ENCODE measurements around the gene HELZ.

The HELZ gene

DNA sequence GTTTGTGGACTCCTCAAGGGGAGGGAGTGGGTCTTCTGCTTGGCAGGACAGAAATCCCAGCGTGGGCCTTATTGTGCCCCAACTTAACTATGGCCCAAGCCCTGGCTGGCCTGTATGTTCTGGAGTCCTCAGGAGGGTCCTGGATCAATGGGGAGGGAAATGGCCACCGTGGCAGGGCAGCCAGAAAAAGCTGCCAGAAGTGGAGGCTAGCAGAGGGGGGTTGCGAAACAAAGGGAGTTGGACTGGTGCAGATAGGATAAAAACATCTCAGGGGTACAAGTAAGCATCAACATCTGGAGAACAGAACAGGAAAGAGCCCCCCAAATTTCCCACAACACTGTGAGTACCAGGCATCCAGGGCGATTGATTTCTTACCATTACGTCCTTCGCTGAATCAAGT lies 204.3 kb downstream of the HELZ start:
- peaks cover 49 to 62% of the 10 kb centered on the region in 2 experiments for H3K27me3 ChIP-seq (ENCODE audit: control insufficient read depth in 1 of 2, insufficient read depth in 1 of 2, low read length in 2 of 2)
- H2AK5ac ChIP-seq (ENCODE audit: low read length, severe bottlenecking) = no peak overlapping the region
- H4K8ac ChIP-seq (ENCODE audit: low read length) = no peak overlapping the region
- H3K36me3 ChIP-seq (ENCODE audit: control insufficient read depth in 1 of 2, insufficient read depth in 2 of 2, low read depth in 1 of 2, low read length in 2 of 2) = no peaks in the 10 kb centered on the region
- H3K9ac ChIP-seq (ENCODE audit: low read length) = no peak overlapping the region
- H3K14ac ChIP-seq (ENCODE audit: low read length in 2 of 2) = no peak overlapping the region
- no peak overlapping the region for H3K4me2 ChIP-seq (ENCODE audit: low read length, poor library complexity, severe bottlenecking)
- no peak for DNase-seq
- no peak overlapping the region for H2BK12ac ChIP-seq (ENCODE audit: low read length in 2 of 2)
- no peaks in the 10 kb centered on the region for H3K4me1 ChIP-seq (ENCODE audit: control insufficient read depth, insufficient read depth, low read depth, low read length)
- no peak overlapping the region for H2BK120ac ChIP-seq (ENCODE audit: low read depth, low read length)
- H3K18ac ChIP-seq (ENCODE audit: low read depth in 1 of 2, low read length in 2 of 2) = no peak overlapping the region
- H3K27ac ChIP-seq (ENCODE audit: low read length, poor library complexity, severe bottlenecking) = no peak overlapping the region
- H2AFZ ChIP-seq (ENCODE audit: low read depth, low read length) = no peak overlapping the region
- no peak overlapping the region for H3K4ac ChIP-seq (ENCODE audit: low read depth in 1 of 2, low read length in 2 of 2)
- no peak overlapping the region for H2BK5ac ChIP-seq (ENCODE audit: low read depth, low read length, poor library complexity, severe bottlenecking)
- H3K4me3 ChIP-seq (ENCODE audit: insufficient read depth in 1 of 2, low read depth in 1 of 2, low read length in 2 of 2) = no peak overlapping the region
- WGBS = 86% methylated on average over 6 of the region's 6 CpGs
- peaks cover 2% of the 10 kb centered on the region for H3K9me3 ChIP-seq (ENCODE audit: control insufficient read depth, low read length)
- no peak overlapping the region for H2BK15ac ChIP-seq (ENCODE audit: low read depth, poor library complexity, severe bottlenecking)
- no peak overlapping the region for H4K91ac ChIP-seq (ENCODE audit: low read length)
- no peaks in the 10 kb centered on the region for H3K79me1 ChIP-seq (replicated peaks; ENCODE audit: low read length, poor library complexity, severe bottlenecking)
- H3K23ac ChIP-seq (ENCODE audit: low read length in 2 of 2) = no peak overlapping the region

DNA sequence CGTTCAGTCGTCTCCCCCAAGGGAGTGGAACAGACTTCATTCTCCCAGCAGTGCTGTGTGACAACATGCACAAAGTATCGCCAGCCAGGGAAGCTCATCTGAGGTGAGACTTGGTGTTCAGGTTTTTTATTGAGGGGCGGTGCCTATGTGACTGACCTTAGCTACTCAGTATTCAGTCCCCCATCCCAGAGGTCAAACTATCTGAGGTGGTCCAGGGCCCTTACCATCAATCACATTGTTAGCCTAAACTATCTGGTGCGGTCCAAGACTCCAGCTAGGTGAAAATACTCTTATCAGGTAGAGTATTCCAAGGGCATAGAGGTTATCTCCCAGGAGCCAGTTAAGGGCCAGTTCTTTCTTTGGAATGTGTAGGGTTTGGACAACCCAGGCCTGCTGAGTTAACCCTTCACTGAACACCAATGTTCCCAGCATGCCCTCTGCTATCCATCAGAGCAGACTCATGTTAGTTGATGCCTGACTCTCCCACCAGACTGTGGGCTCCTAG lies 206.1 kb downstream of the HELZ start:
- H3K36me3 ChIP-seq (ENCODE audit: control insufficient read depth in 1 of 2, insufficient read depth in 2 of 2, low read depth in 1 of 2, low read length in 2 of 2) = no peaks in the 10 kb centered on the region
- H2BK5ac ChIP-seq (ENCODE audit: low read depth, low read length, poor library complexity, severe bottlenecking) = no peak overlapping the region
- no peak overlapping the region for H2AK5ac ChIP-seq (ENCODE audit: low read length, severe bottlenecking)
- H3K4me2 ChIP-seq (ENCODE audit: low read length, poor library complexity, severe bottlenecking) = no peak overlapping the region
- no peak overlapping the region for H3K4me3 ChIP-seq (ENCODE audit: insufficient read depth in 1 of 2, low read depth in 1 of 2, low read length in 2 of 2)
- H3K4me1 ChIP-seq (ENCODE audit: control insufficient read depth, insufficient read depth, low read depth, low read length) = no peaks in the 10 kb centered on the region
- H2BK12ac ChIP-seq (ENCODE audit: low read length in 2 of 2) = no peak overlapping the region
- no peak overlapping the region for H3K14ac ChIP-seq (ENCODE audit: low read length in 2 of 2)
- peaks cover 10% of the 10 kb centered on the region for H3K9me3 ChIP-seq (ENCODE audit: control insufficient read depth, low read length)
- no peak overlapping the region for H4K91ac ChIP-seq (ENCODE audit: low read length)
- no peak overlapping the region for H2BK120ac ChIP-seq (ENCODE audit: low read depth, low read length)
- H3K27me3 ChIP-seq (ENCODE audit: control insufficient read depth in 1 of 2, insufficient read depth in 1 of 2, low read length in 2 of 2) = peaks cover 54 to 64% of the 10 kb centered on the region in 2 experiments
- no peak overlapping the region for H3K18ac ChIP-seq (ENCODE audit: low read depth in 1 of 2, low read length in 2 of 2)
- DNase-seq = no peak
- H3K4ac ChIP-seq (ENCODE audit: low read depth in 1 of 2, low read length in 2 of 2) = no peak overlapping the region
- WGBS = 76% methylated on average over 5 of the region's 5 CpGs
- H4K8ac ChIP-seq (ENCODE audit: low read length) = no peak overlapping the region
- H2AFZ ChIP-seq (ENCODE audit: low read depth, low read length) = no peak overlapping the region
- H3K9ac ChIP-seq (ENCODE audit: low read length) = no peak overlapping the region
- H2BK15ac ChIP-seq (ENCODE audit: low read depth, poor library complexity, severe bottlenecking) = no peak overlapping the region
- no peak overlapping the region for H3K27ac ChIP-seq (ENCODE audit: low read length, poor library complexity, severe bottlenecking)
- H3K23ac ChIP-seq (ENCODE audit: low read length in 2 of 2) = no peak overlapping the region
- no peaks in the 10 kb centered on the region for H3K79me1 ChIP-seq (replicated peaks; ENCODE audit: low read length, poor library complexity, severe bottlenecking)

DNA sequence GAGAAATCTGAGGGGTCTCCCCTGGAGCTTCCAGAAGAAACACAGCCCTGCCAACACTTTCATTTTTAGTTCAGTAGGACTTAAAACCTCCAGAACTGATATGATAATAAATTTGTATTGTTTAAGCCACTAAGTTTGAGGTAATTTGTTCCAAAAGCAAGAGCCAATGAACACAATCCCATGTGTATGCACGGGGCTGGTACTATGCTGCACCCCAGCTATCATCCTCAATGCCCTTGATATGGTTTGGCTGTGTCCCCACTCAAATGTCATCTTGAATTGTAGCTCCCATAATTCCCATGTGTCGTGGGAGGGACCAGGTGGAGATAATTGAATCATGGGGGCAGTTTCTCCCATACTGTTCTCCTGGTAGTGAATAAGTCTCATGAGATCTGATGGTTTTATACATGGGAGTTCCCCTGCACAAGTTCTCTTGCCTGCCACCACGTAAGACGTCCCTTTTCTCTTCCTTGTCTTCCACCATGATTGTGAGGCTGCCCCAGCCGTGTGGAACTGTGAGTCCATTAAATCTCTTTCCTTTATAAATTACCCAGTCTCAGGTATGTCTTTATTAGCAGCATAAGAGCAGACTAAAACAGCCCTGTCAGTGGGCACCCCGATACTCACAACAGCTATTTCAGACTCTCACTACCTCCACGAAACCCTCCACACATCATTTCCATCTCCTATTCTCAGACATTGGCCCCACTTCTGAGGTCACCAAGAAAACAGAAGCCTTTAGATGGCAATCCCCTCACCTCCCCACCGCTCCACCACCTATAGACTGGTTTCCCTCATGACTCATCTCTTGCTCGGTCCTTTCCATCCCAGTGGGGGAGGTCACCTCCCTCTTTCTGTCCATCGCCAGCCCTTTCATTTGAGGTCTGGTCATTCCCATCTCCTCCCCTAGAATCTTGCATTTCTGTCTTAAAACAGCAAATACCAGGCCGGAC lies 209.6 kb downstream of the HELZ start:
- Histone ChIP-seq H2AFZ (ENCODE audit: low read depth, low read length) (no peak overlapping the region), H2BK5ac (ENCODE audit: low read depth, low read length, poor library complexity, severe bottlenecking) (no peak overlapping the region), H3K4me3 (ENCODE audit: insufficient read depth in 1 of 2, low read depth in 1 of 2, low read length in 2 of 2) (no peak overlapping the region), H3K79me1 (replicated peaks; ENCODE audit: low read length, poor library complexity, severe bottlenecking) (no peaks in the 10 kb centered on the region), H3K27ac (ENCODE audit: low read length, poor library complexity, severe bottlenecking) (no peak overlapping the region), H3K9ac (ENCODE audit: low read length) (no peak overlapping the region), H2AK5ac (ENCODE audit: low read length, severe bottlenecking) (no peak overlapping the region), H3K36me3 (ENCODE audit: control insufficient read depth in 1 of 2, insufficient read depth in 2 of 2, low read depth in 1 of 2, low read length in 2 of 2) (no peaks in the 10 kb centered on the region), H3K27me3 (ENCODE audit: control insufficient read depth in 1 of 2, insufficient read depth in 1 of 2, low read length in 2 of 2) (peaks cover 36 to 46% of the 10 kb centered on the region in 2 experiments), H4K8ac (ENCODE audit: low read length) (no peak overlapping the region), H4K91ac (ENCODE audit: low read length) (no peak overlapping the region), H2BK12ac (ENCODE audit: low read length in 2 of 2) (no peak overlapping the region), H3K14ac (ENCODE audit: low read length in 2 of 2) (no peak overlapping the region), H2BK15ac (ENCODE audit: low read depth, poor library complexity, severe bottlenecking) (no peak overlapping the region), H3K4me2 (ENCODE audit: low read length, poor library complexity, severe bottlenecking) (no peak overlapping the region), H3K4me1 (ENCODE audit: control insufficient read depth, insufficient read depth, low read depth, low read length) (no peaks in the 10 kb centered on the region), H3K18ac (ENCODE audit: low read depth in 1 of 2, low read length in 2 of 2) (no peak overlapping the region), H3K9me3 (ENCODE audit: control insufficient read depth, low read length) (peaks cover 11% of the 10 kb centered on the region), H3K23ac (ENCODE audit: low read length in 2 of 2) (no peak overlapping the region), H2BK120ac (ENCODE audit: low read depth, low read length) (no peak overlapping the region), H3K4ac (ENCODE audit: low read depth in 1 of 2, low read length in 2 of 2) (no peak overlapping the region)
- WGBS = 83% methylated on average over 11 of the region's 11 CpGs
- DNase-seq = no peak

DNA sequence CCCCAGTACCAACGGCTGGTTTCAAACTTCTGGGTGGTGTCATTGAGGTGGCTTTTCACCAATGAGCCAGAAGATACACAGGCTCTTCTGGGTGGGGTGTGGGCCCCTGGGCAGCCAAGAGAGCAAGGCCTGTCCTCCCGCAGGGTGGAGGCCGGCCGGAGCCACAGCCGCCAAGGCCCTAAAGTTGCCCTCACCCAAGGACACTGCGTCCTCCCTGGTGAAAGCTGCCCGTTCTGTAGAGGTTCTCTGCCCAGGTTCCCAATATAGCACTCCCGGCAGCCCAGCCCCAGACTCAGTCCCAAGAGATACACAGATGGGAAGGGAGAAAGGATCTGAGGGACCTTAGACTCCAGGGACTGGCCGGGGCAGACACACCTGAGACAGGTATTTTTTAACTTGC lies 211.4 kb downstream of the HELZ start:
- Histone ChIP-seq H3K23ac (ENCODE audit: low read length in 2 of 2) (no peak overlapping the region), H3K4ac (ENCODE audit: low read depth in 1 of 2, low read length in 2 of 2) (no peak overlapping the region), H3K9ac (ENCODE audit: low read length) (no peak overlapping the region), H2AFZ (ENCODE audit: low read depth, low read length) (no peak overlapping the region), H2BK15ac (ENCODE audit: low read depth, poor library complexity, severe bottlenecking) (no peak overlapping the region), H3K4me3 (ENCODE audit: insufficient read depth in 1 of 2, low read depth in 1 of 2, low read length in 2 of 2) (no peak overlapping the region), H3K4me2 (ENCODE audit: low read length, poor library complexity, severe bottlenecking) (no peak overlapping the region), H3K14ac (ENCODE audit: low read length in 2 of 2) (no peak overlapping the region), H3K27ac (ENCODE audit: low read length, poor library complexity, severe bottlenecking) (no peak overlapping the region), H2AK5ac (ENCODE audit: low read length, severe bottlenecking) (no peak overlapping the region), H3K4me1 (ENCODE audit: control insufficient read depth, insufficient read depth, low read depth, low read length) (no peaks in the 10 kb centered on the region), H3K27me3 (ENCODE audit: control insufficient read depth in 1 of 2, insufficient read depth in 1 of 2, low read length in 2 of 2) (peaks cover 30 to 41% of the 10 kb centered on the region in 2 experiments), H2BK120ac (ENCODE audit: low read depth, low read length) (no peak overlapping the region), H2BK12ac (ENCODE audit: low read length in 2 of 2) (no peak overlapping the region), H3K79me1 (replicated peaks; ENCODE audit: low read length, poor library complexity, severe bottlenecking) (no peaks in the 10 kb centered on the region), H3K9me3 (ENCODE audit: control insufficient read depth, low read length) (peaks cover 11% of the 10 kb centered on the region), H2BK5ac (ENCODE audit: low read depth, low read length, poor library complexity, severe bottlenecking) (no peak overlapping the region), H3K36me3 (ENCODE audit: control insufficient read depth in 1 of 2, insufficient read depth in 2 of 2, low read depth in 1 of 2, low read length in 2 of 2) (no peaks in the 10 kb centered on the region), H3K18ac (ENCODE audit: low read depth in 1 of 2, low read length in 2 of 2) (no peak overlapping the region), H4K8ac (ENCODE audit: low read length) (no peak overlapping the region), H4K91ac (ENCODE audit: low read length) (no peak overlapping the region)
- 86% methylated on average over 6 of the region's 9 CpGs for WGBS
- no peak for DNase-seq

All from mesenchymal stem cell (in vitro differentiated cells and primary cell).